ENCODE data around the gene GRM1. TPM values are rescaled to one million over a fixed set of nuclear protein-coding genes. Genes with fewer than 3 reads are reported as not detected.
A peak's percentile ranks its signal among the peaks of the same experiment; 100 is the strongest.

Gene GRM1
- total RNA-seq, 1 donor from 2014 or later: 0.79 TPM

GRCh38 chr6:146352163-146352562 lies 323.3 kb downstream of the GRM1 start:
- H3K36me3 Mint-ChIP-seq: no peaks in the 10 kb centered on the region
- no peaks in the 10 kb centered on the region for H3K27me3 Mint-ChIP-seq (ENCODE audit: insufficient read depth, low read depth)
- no peak overlapping the region for H3K27ac Mint-ChIP-seq
- no peak overlapping the region for H2AFZ ChIP-seq (replicated peaks)
- no peaks in the 10 kb centered on the region for H3K36me3 ChIP-seq
- H3K4me1 ChIP-seq: peaks cover 22% of the 10 kb centered on the region
- no peaks in the 10 kb centered on the region for H3K79me2 ChIP-seq (ENCODE audit: low read depth)
- peaks cover 7% of the 10 kb centered on the region for H3K9me3 Mint-ChIP-seq
- no peaks in the 10 kb centered on the region for H3K9me3 ChIP-seq (ENCODE audit: low read depth)
- no peak overlapping the region for H3K9ac ChIP-seq
- no peak for DNase-seq (ENCODE audit: low spot score)
- no peak overlapping the region for H3K4me3 Mint-ChIP-seq
- H4K20me1 ChIP-seq (ENCODE audit: low read depth): no peaks in the 10 kb centered on the region
- H3K4me1 Mint-ChIP-seq: peaks cover 36% of the 10 kb centered on the region
- TF ChIP-seq EZH2phosphoT487 (IDR thresholded peaks at IDR 0.05) (no peak), CTCF (IDR thresholded peaks at IDR 0.05) (no peak), EZH2 (IDR thresholded peaks at IDR 0.05) (no peak)
- H3K27ac ChIP-seq: no peak overlapping the region
- no peaks in the 10 kb centered on the region for H3K27me3 ChIP-seq
- peaks cover 11% of the 10 kb centered on the region for H3F3A ChIP-seq (ENCODE audit: low read depth)
- no peak overlapping the region for H3K4me3 ChIP-seq
- H3K4me2 ChIP-seq: no peak overlapping the region

- Histone ChIP-seq H3F3A (ENCODE audit: low read depth) (peaks cover 11% of the 10 kb centered on the region), H4K20me1 (ENCODE audit: low read depth) (no peaks in the 10 kb centered on the region), H3K27me3 (no peaks in the 10 kb centered on the region), H3K27ac (no peak overlapping the region), H3K9ac (no peak overlapping the region), H3K4me1 (peaks cover 22% of the 10 kb centered on the region), H3K4me3 (no peak overlapping the region), H3K9me3 (ENCODE audit: low read depth) (no peaks in the 10 kb centered on the region), H3K36me3 (no peaks in the 10 kb centered on the region), H3K79me2 (ENCODE audit: low read depth) (no peaks in the 10 kb centered on the region), H3K4me2 (no peak overlapping the region), H2AFZ (replicated peaks) (no peak overlapping the region)
- DNase-seq (ENCODE audit: low spot score): no peak
- Mint-ChIP-seq H3K36me3 (no peaks in the 10 kb centered on the region), H3K4me1 (peaks cover 49% of the 10 kb centered on the region), H3K27me3 (ENCODE audit: insufficient read depth, low read depth) (no peaks in the 10 kb centered on the region), H3K4me3 (no peak overlapping the region), H3K27ac (no peak overlapping the region), H3K9me3 (peaks cover 12% of the 10 kb centered on the region)
- TF ChIP-seq CTCF (IDR thresholded peaks at IDR 0.05) (no peak), EZH2 (IDR thresholded peaks at IDR 0.05) (no peak), EZH2phosphoT487 (IDR thresholded peaks at IDR 0.05) (no peak)
Observed at GRCh38 chr6:146354451-146354850, 325.6 kb downstream of the GRM1 start.

- peak overlapping the region; percentile 3 for H3K27ac Mint-ChIP-seq
- H3K36me3 Mint-ChIP-seq: no peaks in the 10 kb centered on the region
- Histone ChIP-seq H3K4me1 (peaks cover 22% of the 10 kb centered on the region), H3K4me3 (no peak overlapping the region), H3K27me3 (no peaks in the 10 kb centered on the region), H3K4me2 (peak overlapping the region; percentile 51), H3K27ac (peak overlapping the region; percentile 75), H2AFZ (replicated peaks) (peak overlapping the region; percentile 40), H3K9ac (no peak overlapping the region), H3K79me2 (ENCODE audit: low read depth) (no peaks in the 10 kb centered on the region), H3K9me3 (ENCODE audit: low read depth) (no peaks in the 10 kb centered on the region), H3F3A (ENCODE audit: low read depth) (peaks cover 11% of the 10 kb centered on the region), H4K20me1 (ENCODE audit: low read depth) (no peaks in the 10 kb centered on the region), H3K36me3 (no peaks in the 10 kb centered on the region)
- H3K27me3 Mint-ChIP-seq (ENCODE audit: insufficient read depth, low read depth): no peaks in the 10 kb centered on the region
- H3K9me3 Mint-ChIP-seq: peaks cover 12% of the 10 kb centered on the region
- TF ChIP-seq CTCF (IDR thresholded peaks at IDR 0.05) (no peak), EZH2phosphoT487 (IDR thresholded peaks at IDR 0.05) (no peak), EZH2 (IDR thresholded peaks at IDR 0.05) (no peak)
- H3K4me1 Mint-ChIP-seq: peaks cover 41% of the 10 kb centered on the region
- H3K4me3 Mint-ChIP-seq: no peak overlapping the region
- DNase-seq (ENCODE audit: low spot score): peak; percentile 36
Observed at GRCh38 chr6:146355521-146356100, 326.7 kb downstream of the GRM1 start.

Data from neural progenitor cell (in vitro differentiated cells).